Measurements from ENCODE around the gene HPCAL1. TPM values are rescaled to one million over a fixed set of nuclear protein-coding genes. Genes with fewer than 3 reads are reported as not detected.

The HPCAL1 gene
- total and polyA plus RNA-seq, 2 of the 4 experiments (the other 2 are of a cell fraction) = 8.2 to 33.7 TPM

GRCh38 chr2:10374362-10374943, 71.7 kb downstream of the HPCAL1 start:
- in situ Hi-C loops (cut with MboI; ENCODE audit: low sequenced_read_pairs) (no loop called here), intact Hi-C loops (cut with micrococcal nuclease) (no loop called here), dilution Hi-C loops (cut with HindIII; ENCODE audit: low sequenced_read_pairs, unreplicated experiment) (no loop called here)
- Histone ChIP-seq H2BK15ac (ENCODE audit: low read depth, low read length) (no peak overlapping the region), H3K27me3 (ENCODE audit: control insufficient read depth, insufficient read depth, low read length) (no peaks in the 10 kb centered on the region), H2AFZ (replicated peaks; ENCODE audit: low read length, poor library complexity) (no peak overlapping the region), H3K14ac (replicated peaks; ENCODE audit: low read depth, low read length) (no peak overlapping the region), H2BK120ac (ENCODE audit: low read depth, low read length) (no peak overlapping the region), H3K27ac (ENCODE audit: insufficient read depth, low read length) (no peak overlapping the region), H3K9me3 (ENCODE audit: control insufficient read depth, insufficient read depth, low read length) (no peaks in the 10 kb centered on the region), H2BK5ac (ENCODE audit: low read depth, low read length, poor library complexity, severe bottlenecking) (no peak overlapping the region), H2AK9ac (replicated peaks; ENCODE audit: low read depth, low read length, poor library complexity) (no peak overlapping the region), H3K9me1 (ENCODE audit: insufficient read depth, low read length) (no peaks in the 10 kb centered on the region; the same call in 1 of the 2 replicates), H3K18ac (ENCODE audit: low read depth, low read length) (no peak overlapping the region), H4K8ac (ENCODE audit: low read depth in 2 of 2, low read length in 2 of 2) (no peak overlapping the region), H3K4ac (ENCODE audit: low read depth, low read length) (no peak overlapping the region; the same call in 1 of the 2 replicates), H4K20me1 (ENCODE audit: insufficient read depth, low read length) (peaks cover 8% of the 10 kb centered on the region), H2AK5ac (ENCODE audit: low read depth, low read length) (no peak overlapping the region), H3K9ac (ENCODE audit: low read depth, low read length) (no peak overlapping the region), H3K4me2 (ENCODE audit: low read depth, low read length) (no peak overlapping the region), H2BK20ac (ENCODE audit: low read depth, low read length) (no peak overlapping the region), H3K4me3 (ENCODE audit: insufficient read depth, low read depth, low read length) (no peak overlapping the region), H3K56ac (ENCODE audit: extremely low read depth, insufficient read depth, low read length) (no peak overlapping the region), H3K36me3 (ENCODE audit: control insufficient read depth, insufficient read depth, low read length) (no peaks in the 10 kb centered on the region; the same call in 1 of the 2 replicates), H4K91ac (ENCODE audit: insufficient read depth, low read depth, low read length) (no peak overlapping the region), H3K23ac (ENCODE audit: low read depth, low read length) (no peak overlapping the region), H4K5ac (ENCODE audit: low read depth, low read length) (no peak overlapping the region), H3K79me1 (ENCODE audit: low read depth in 1 of 2, low read length in 2 of 2) (0 out of 4 replicates have a peak, but pooled peaks cover 0 to 9% of the 10 kb centered on the region in 2 experiments), H3K4me1 (ENCODE audit: control insufficient read depth, insufficient read depth, low read length) (no peaks in the 10 kb centered on the region)
- TF ChIP-seq ELK1 (IDR thresholded peaks at IDR 0.05; ENCODE audit: borderline replicate concordance, low read depth, low read length) (no peak), MXI1 (IDR thresholded peaks at IDR 0.05; ENCODE audit: borderline replicate concordance, low read depth, low read length) (no peak), SMC3 (IDR thresholded peaks at IDR 0.05; ENCODE audit: low read depth, low read length) (no peak), RFX5 (IDR thresholded peaks at IDR 0.05; ENCODE audit: low read depth, low read length) (no peak), CHD1 (IDR thresholded peaks at IDR 0.05; ENCODE audit: low read depth, low read length) (no peak), FOS (IDR thresholded peaks at IDR 0.05; ENCODE audit: low read depth, low read length) (no peak), RCOR1 (IDR thresholded peaks at IDR 0.05; ENCODE audit: insufficient replicate concordance, low read length) (no peak), CTCF (conservative IDR thresholded peaks at IDR 0.05; ENCODE audit: low read depth, low read length) (no peak), RAD21 (IDR thresholded peaks at IDR 0.05; ENCODE audit: low read length) (no peak), POLR2A (IDR thresholded peaks at IDR 0.05; ENCODE audit: low read depth, low read length) (no peak), CEBPB (IDR thresholded peaks at IDR 0.05; ENCODE audit: low read depth, low read length) (no peak)
- 90% methylated on average over 3 of the region's 13 CpGs; no CpG with 5 or more reads in 1 of the 2 experiments for WGBS, 2 experiments (ENCODE audit: extremely low coverage in 2 of 2, insufficient read length in 1 of 2)
- no peak for ATAC-seq (ENCODE audit: low read depth)
- no TSS peak for BruUV-seq (replicated peaks)
- DNase-seq = no peak
- POLR2A ChIA-PET (ENCODE audit: unreplicated experiment) = no interaction called here
- CTCF ChIA-PET = no interaction called here
